ENCODE measurements around the gene EGFR. TPM values are rescaled to one million over a fixed set of nuclear protein-coding genes. Genes with fewer than 3 reads are reported as not detected.

The EGFR gene
- total RNA-seq, 4 donors from 2014 or later = 79.3 to 125 (median 110) TPM

GRCh38 chr7:55127622-55128081 lies 108.8 kb downstream of the EGFR start:
- TF ChIP-seq EP300 (IDR thresholded peaks at IDR 0.05) = no peak
- peak in 1 of 2 donors; percentile 34 for TF ChIP-seq POLR2AphosphoS5 (IDR thresholded peaks at IDR 0.05)
- intact Hi-C loops (cut with DNase I) = loop anchor here (5.0 kb wide), 1 partner anchor 40 kb away; no protein-coding TSS in a partner anchor
- H3K36me3 ChIP-seq = no peaks in the 10 kb centered on the region
- DNase-seq (ENCODE audit: extremely low spot score) = peak; percentile 91
- no peak overlapping the region for H3K4me3 ChIP-seq
- WGBS = 36% methylated on average over 6 of the region's 6 CpGs
- no peaks in the 10 kb centered on the region for H3K9me3 ChIP-seq
- H3K27ac ChIP-seq (replicated peaks in 1 of 4) = peak overlapping the region; percentile 87 to 94 (median 90)
- peaks cover 71 to 85% (median 84%) of the 10 kb centered on the region in 4 donors for H3K4me1 ChIP-seq
- no peaks in the 10 kb centered on the region for H3K27me3 ChIP-seq

GRCh38 chr7:55128693-55129394 lies 110.0 kb downstream of the EGFR start:
- no peak overlapping the region for H3K4me3 ChIP-seq
- no peaks in the 10 kb centered on the region for H3K9me3 ChIP-seq
- no peaks in the 10 kb centered on the region for H3K27me3 ChIP-seq
- no peaks in the 10 kb centered on the region for H3K36me3 ChIP-seq
- DNase-seq (ENCODE audit: extremely low spot score) = no peak
- peak overlapping the region; percentile 87 to 94 (median 90) for H3K27ac ChIP-seq (replicated peaks in 1 of 4)
- intact Hi-C loops (cut with DNase I) = loop anchor here (5.0 kb wide), 1 partner anchor 42 kb away; no protein-coding TSS in a partner anchor
- 24% methylated on average over 6 of the region's 6 CpGs for WGBS
- TF ChIP-seq POLR2AphosphoS5 (IDR thresholded peaks at IDR 0.05) (peak; percentile 7 to 53), CTCF (IDR thresholded peaks at IDR 0.05) (no peak)
- H3K4me1 ChIP-seq = peaks cover 83 to 96% (median 95%) of the 10 kb centered on the region in 4 donors

- peak; percentile 91 for DNase-seq (ENCODE audit: extremely low spot score)
- peak overlapping the region; percentile 87 to 94 (median 90) for H3K27ac ChIP-seq (replicated peaks in 1 of 4)
- no peaks in the 10 kb centered on the region for H3K27me3 ChIP-seq
- intact Hi-C loops (cut with DNase I) = loop anchor here (5.0 kb wide), 1 partner anchor 42 kb away; no protein-coding TSS in a partner anchor
- WGBS = 57% methylated on average over 8 of the region's 8 CpGs
- H3K4me3 ChIP-seq = peak overlapping the region in 1 of 4 donors; percentile 13
- H3K36me3 ChIP-seq = no peaks in the 10 kb centered on the region
- no peak for TF ChIP-seq POLR2AphosphoS5 (IDR thresholded peaks at IDR 0.05)
- peak in 1 of 3 experiments; percentile 21 for TF ChIP-seq CTCF (IDR thresholded peaks at IDR 0.05)
- no peaks in the 10 kb centered on the region for H3K9me3 ChIP-seq
- peaks cover 90 to 99% (median 98%) of the 10 kb centered on the region in 4 donors for H3K4me1 ChIP-seq
Observed at GRCh38 chr7:55129541-55130394, 111.0 kb downstream of the EGFR start.

GRCh38 chr7:55130395-55131141 lies 111.8 kb downstream of the EGFR start:
- WGBS = 25% methylated on average over 7 of the region's 15 CpGs
- peak overlapping the region; percentile 87 to 94 (median 90) for H3K27ac ChIP-seq (replicated peaks in 1 of 4)
- no peaks in the 10 kb centered on the region for H3K36me3 ChIP-seq
- intact Hi-C loops (cut with DNase I) = no loop called here
- peak; percentile 92 for DNase-seq (ENCODE audit: extremely low spot score)
- H3K4me3 ChIP-seq = peak overlapping the region in 2 of 4 donors; percentile 13
- TF ChIP-seq POLR2AphosphoS5 (IDR thresholded peaks at IDR 0.05) = peak; percentile 69 to 83
- no peak for TF ChIP-seq CTCF (IDR thresholded peaks at IDR 0.05)
- TF ChIP-seq POLR2A (IDR thresholded peaks at IDR 0.05; ENCODE audit: low read depth) = no peak
- no peaks in the 10 kb centered on the region for H3K9me3 ChIP-seq
- peaks cover 85 to 91% (median 90%) of the 10 kb centered on the region in 4 donors for H3K4me1 ChIP-seq
- no peaks in the 10 kb centered on the region for H3K27me3 ChIP-seq

Data from esophagus muscularis mucosa (tissue), 4 donors.